Inflammatory macrophage (primary cell): ENCODE results near the gene UHRF2.
"Not testable (repeated sequence)": the region's sequence is repeated elsewhere in the genome, so short reads cannot be mapped to it uniquely, and the experiment has no call there.

Source experiments
- DNase-seq, 2 donors: peaks; one replicate each; pipeline ENCODE4 v3.0.0-alpha.2; 2020 to 2022
- total RNA-seq, 18 experiments: gene quantifications; one replicate each; lab custom pipeline; 2026; ENCODE audit warnings: mixed read lengths in 6 of 18, inconsistent platforms in 2 of 18; lab: John Stamatoyannopoulos, UW

The UHRF2 gene, protein sequence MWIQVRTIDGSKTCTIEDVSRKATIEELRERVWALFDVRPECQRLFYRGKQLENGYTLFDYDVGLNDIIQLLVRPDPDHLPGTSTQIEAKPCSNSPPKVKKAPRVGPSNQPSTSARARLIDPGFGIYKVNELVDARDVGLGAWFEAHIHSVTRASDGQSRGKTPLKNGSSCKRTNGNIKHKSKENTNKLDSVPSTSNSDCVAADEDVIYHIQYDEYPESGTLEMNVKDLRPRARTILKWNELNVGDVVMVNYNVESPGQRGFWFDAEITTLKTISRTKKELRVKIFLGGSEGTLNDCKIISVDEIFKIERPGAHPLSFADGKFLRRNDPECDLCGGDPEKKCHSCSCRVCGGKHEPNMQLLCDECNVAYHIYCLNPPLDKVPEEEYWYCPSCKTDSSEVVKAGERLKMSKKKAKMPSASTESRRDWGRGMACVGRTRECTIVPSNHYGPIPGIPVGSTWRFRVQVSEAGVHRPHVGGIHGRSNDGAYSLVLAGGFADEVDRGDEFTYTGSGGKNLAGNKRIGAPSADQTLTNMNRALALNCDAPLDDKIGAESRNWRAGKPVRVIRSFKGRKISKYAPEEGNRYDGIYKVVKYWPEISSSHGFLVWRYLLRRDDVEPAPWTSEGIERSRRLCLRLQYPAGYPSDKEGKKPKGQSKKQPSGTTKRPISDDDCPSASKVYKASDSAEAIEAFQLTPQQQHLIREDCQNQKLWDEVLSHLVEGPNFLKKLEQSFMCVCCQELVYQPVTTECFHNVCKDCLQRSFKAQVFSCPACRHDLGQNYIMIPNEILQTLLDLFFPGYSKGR
- 16.7 to 57.4 (median 28.5) reads per million in 18 experiments for total RNA-seq

DNA sequence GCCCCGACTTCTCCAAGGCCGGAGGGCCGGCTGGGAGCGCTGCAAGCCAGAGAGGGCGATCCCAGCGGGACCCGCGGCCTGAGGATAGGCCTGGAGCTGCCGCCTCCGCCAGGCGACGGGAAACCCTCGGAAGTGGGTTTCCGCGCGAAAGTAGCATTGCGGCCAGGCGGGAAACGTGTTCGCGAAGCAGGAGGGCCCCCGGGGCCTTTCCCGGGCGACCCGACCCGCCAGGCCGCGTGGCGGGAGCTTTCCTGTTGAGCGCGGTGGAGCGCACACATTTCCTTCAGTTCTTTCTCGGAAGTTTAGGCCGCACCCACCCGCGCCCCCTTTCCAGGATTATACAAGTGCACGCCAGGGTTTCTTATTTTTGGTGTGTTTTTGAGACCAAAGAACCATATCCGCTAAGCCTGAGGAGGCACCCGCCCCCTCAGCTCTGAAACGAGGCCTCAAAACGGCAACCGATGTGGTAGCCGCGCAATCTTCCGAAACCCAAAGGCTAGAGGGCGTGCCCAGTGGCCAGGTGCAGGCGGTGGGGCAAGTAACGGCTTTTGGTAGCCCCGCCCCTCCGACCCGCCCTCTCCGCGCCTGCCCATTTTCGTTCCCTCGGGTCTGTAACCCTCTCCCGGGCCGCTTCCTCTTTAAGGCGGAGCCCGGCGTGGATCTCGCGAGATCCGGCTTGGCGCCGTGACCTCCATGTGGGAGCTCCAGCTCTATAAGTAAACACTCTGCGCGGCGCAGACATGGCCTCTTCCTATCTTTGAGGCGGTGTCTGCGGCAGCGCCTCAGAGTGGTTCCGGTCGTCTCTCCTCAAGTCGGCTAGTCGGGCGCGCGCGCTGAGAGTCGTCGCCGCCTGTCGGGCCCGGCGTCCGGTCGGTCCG is at the start of gene UHRF2:
TSS of gene UHRF2 (plus strand) at position 713 of the 878 bp plus-strand sequence. CDS start 292 bp downstream, outside the sequence.
- DNase-seq = peak; percentile 99

DNA sequence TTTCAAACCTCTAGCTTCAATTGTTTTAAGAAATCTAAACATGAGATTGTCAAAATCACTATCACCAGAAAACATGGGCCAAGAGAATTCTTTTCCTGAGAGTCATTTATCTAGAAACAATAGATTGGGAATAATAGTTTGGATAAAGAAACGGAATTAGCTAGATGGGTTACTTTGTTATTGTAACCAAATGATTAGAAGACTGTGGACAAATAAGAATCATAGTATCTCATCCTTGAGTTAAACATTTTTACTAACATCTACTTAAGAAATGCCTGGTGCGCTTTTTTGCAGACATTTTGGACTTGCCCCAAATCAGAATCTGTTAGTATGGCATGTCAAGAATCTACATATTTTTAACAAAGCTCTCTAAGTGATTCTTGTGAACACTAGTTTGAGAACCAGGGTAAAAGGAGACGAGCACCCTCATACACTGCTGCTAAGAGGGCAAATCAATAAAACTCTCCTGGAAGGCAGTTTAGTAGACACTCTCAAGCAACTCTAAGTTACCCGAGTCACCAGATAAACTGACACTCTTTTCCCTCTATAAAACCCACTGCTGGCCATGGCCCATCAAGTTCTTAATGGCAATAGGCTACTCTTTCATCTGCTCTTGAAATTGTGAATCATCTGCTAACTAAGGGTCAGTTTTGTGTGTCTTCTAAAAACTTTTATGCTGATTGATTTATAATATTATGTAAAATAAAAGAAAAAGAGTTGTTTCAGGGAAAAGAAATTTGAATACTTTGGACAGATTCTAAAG is 45.7 kb upstream of the UHRF2 start:
- DNase-seq = no peak

DNA sequence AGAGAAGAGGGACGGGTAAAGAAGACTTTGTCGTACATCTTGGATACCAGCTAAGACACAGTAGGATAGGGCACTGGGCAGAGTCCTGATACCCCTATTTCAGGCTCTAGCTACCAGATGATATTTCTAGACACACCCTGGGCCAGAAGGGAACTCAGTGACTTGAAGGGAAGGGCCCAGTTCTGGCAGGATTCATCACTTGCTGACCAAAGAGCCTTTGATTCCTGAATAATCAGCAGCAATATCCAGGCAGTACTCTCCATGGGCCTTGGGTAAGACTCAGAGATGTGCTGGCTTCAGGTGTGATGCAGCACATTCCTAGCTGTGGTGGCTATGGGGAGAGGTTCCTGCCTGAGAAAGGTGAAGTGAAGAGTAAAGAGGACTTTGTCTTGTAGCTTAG is 44.2 kb upstream of the UHRF2 start:
- DNase-seq = no peak

DNA sequence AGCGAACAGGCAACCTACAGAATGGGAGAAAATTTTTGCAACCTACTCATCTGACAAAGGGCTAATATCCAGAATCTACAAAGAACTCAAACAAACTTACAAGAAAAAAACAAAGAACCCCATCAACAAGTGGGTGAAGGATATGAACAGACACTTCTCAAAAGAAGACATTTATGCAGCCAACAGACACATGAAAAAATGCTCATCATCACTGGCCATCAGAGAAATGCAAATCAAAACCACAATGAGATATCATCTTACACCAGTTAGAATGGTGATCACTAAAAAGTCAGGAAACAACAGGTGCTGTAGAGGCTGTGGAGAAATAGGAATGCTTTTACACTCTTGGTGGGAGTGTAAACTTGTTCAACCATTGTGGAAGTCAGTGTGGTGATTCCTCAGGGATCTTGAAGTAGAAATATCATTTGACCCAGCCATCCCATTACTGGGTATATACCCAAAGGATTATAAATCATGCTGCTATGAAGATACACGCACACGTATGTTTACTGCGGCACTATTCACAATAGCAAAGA is 31.5 kb upstream of the UHRF2 start:
- DNase-seq = not testable (repeated sequence)

DNA sequence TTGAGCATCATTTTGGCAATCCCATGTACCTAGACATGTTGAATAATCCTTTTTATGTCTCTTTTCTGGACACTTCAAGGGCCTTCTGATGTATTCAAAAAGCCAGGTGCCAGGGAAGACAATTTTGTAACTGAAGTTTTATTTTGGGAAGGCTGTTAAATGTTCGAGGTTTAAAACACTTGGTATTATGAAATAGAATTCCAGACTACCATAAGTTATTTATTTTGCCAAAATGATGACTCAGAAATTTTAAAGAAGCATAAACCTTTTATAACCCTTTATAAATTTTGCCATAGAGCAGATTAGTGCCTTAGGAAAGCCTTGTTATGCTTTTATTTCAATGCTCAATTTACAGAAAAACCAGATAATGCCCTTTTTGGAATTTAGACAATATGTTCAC is 30.3 kb upstream of the UHRF2 start:
- DNase-seq = no peak

DNA sequence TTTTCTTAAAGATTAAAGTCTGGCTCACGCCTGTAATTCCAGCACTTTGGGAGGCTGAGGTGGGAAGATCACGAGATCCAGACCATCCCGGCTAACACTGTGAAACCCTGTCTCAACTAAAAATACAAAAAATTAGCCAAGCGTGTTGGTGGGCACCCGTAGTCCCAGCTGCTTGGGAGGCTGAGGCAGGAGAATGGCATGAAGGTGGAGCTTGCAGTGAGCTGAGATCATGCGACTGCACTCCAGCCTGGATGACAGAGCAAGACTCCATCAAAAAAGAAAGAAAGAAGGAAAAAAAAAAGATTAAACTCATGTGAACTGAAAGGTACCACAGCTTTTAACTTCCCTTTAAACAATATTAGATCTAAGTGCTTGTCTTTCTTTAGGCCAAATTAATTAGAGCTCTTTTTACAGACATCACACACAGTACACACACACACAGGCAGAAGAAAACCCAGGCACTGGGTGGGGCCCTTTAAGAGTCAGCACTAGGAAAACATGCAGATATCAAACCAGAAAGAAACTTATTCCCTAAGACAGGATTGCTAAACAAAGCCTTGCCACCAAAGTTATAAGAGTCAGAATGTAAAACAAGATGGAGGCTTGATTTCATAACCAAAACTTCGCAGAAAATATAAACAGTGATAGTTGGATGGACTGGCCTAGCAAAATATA is 29.3 kb upstream of the UHRF2 start:
- DNase-seq = no peak

DNA sequence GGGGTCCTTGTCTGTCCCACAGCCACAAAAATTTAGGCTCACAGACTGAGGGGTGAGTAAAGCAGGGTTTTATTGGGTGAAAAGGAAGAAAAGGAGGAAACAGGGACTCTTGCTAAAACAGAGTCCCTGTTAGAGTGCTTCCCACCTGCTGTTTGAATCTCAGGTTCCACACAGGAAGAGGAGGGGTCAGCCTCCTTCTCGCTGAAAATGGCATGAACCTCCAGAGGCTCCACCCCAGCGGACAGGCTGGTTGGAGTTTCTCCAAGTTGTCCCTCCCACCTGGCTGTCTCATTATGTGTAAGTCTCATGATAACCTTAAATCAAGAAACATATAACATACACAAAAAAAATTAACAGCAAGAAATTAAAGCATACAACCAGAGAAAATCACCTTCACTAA is 28.3 kb upstream of the UHRF2 start:
- DNase-seq = no peak

DNA sequence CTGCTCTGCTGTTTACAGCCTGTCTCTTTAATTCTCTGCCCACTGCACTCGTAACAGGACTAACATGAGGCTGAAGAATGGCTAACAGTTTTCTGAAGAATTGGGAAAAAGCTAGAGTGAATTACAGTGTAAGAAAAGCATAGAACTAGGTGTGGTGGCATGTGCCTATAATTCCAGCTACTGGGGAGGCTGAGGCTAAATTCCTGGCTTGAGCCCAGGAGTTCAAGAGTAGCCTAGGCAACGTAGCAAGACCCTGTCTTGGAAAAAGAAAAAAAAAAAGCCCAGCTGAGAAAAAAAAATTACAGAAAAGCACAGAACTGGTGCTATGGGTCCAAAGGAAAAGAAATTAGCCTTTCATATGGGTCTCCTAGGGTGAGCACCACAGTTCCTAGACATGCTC is 13.9 kb upstream of the UHRF2 start:
- no peak for DNase-seq

DNA sequence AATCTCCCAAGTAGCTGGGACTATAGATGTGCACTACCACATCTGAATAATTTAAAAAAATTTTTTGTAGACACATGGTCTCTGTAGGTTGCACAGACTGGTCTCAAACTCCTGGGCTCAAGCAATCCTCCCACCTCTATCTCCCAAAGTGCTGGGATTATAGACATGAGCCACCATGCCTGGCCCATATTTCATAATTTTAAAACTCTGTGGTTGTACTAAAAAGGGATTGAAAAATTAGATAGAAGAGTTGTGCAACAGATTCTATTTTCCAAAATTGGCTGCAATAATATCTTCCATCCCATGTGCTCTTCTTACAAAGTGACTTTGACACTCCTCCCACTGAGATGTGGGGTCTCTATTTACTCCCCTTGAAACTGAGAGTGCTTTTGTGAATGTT is 7.6 kb upstream of the UHRF2 start:
- no peak for DNase-seq

DNA sequence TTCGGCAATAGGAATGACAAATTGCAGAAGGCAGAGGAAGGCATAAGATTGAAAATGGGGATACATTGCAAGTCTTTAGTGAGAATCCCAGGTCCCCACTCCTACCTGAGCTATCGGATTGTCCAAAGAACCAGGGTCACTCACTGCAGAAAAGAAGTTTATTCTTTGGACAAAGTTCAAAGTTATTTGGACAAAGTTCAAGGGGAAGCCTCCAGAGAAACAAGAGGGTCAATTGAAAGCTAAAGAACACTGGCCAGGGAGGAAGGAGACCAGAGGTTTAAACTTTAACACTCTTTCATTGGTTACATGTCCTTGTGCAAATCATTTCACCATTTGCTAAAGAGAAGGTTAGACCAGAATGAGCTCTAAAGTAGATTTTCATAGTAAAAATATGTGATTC is 5.2 kb upstream of the UHRF2 start:
- DNase-seq = no peak

DNA sequence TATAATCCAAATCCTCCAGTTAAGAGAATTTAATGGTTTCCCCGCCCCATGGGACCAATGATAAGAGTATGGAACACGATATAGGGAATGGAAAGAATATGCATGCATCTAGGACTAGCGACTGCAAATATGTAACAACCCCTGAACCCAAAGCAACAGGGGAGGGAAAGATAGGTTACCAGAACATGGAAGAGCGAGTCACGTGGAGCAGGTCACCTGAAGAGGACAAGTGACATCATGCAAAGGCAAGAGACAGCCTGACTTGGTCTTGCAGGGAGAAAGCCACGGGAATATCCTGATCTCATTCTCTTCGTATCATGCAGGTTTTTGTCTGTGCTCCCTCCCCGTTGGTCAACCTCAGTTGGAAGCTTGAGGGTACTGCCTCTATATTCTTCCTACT is 4.7 kb upstream of the UHRF2 start:
- no peak for DNase-seq

DNA sequence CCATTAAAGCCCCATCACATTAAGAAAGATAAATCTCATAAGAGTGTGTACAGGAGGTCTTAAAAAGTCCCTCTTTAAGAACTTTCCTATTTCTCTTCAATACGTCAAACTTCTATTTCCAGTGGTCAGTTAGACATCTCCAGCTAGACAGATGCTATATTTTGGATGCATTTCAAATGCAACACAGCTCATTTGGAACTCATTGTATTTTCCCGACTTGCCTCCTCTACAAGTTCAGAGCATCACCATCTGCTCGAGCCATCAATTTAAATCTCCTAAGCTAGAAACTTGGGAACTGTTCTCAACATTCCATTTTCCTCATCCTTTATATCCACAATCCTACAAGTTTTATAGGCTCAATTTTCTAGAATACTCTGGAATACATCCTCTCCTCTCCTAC is 3.2 kb upstream of the UHRF2 start:
- no peak for DNase-seq

DNA sequence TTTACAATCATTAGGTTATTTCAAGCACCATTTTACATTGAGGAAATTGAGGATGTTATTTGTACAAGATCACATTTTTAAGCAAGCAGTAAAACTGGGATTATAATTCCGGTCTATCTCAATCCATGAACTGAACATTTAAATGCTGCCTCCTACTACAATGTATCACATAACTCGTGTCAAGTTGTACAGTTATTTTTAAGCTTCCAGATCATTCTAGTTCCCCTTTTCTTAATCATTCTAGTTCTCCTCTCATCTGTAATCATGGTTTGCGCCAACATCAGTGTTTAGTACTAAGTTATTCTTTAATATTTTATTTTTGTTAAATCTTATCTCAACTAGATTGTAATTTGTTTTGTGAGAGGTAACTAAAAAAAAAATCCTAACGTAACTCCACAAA is 2.4 kb upstream of the UHRF2 start:
- DNase-seq = peak; percentile 23 to 53

DNA sequence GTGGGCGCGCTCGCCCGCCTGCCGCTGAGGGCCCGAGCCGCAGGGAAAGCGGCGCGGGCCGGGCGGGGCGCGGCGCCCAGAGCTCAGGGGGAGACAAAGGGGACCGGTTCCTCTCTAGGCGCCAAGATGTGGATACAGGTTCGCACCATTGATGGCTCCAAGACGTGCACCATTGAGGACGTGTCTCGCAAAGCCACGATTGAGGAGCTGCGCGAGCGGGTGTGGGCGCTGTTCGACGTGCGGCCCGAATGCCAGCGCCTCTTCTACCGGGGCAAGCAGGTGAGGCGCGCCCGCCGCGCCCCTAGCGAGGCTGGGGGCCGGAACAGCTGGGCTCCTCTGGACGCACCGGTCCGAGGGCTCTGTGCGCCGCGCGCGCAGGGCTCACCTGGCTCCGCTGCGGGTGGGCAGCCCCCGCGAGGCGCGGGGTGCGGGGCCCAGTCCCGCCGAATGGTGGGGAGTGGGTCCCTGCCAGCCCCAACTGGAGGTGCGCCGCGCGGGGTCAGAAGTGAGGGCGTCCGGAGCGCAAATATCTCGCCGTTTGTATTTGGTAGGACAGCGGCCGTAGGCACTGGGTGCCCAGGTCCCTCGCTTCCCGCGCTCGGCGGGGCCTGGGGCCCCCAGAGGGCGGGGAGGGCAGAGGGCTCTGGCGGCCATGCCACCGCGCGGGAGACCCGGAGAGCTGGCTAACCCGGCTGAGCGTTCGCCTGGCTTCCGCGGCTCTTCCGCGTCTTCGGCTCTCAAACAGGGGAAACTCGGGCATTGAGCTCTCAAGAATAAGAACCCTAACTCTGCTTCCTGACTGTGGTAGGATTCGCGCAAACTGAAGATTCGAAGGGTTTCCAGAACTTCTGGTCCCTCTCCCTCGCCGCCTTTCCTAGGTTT is 607 bp downstream of the UHRF2 start:
- peak in 1 of 2 donors; percentile 51 for DNase-seq

DNA sequence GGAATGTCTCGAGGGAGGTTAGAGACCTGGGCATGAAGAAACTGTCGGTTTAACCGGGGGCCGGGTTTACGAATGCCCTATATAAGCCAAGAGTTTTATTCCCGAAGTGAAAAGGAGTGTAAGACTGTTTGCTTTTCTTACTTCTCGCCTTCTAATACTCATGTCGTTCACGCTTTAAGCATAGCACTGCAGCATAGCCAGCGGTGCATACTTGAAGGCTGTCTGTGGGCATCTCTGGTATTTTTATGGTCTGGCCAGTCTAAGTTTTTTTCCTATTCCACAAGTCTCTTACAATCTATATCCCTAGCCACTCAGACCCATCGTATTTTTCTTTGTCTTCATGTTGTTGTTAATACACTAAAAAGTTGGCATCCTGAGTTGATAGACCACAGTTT is 1.2 kb downstream of the UHRF2 start:
- DNase-seq = no peak

DNA sequence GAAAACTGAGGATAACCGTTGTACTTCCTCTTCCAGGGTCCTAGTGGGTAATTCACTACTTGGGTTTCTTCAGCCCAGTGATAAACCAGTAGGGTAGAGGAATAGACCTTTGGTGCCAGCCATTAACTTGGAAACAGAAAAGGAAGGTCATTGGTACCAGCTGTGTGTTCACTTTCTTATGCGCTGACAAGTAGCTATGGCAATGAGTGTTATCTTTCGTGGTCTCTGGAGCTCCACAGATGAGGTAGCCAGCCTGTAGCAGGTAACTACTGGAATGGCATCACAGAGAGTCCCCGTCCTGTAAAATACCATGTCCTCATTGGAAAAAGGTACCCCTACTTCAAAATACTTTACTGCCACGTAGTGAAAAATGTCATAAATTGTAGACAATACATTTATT is 2.3 kb downstream of the UHRF2 start:
- DNase-seq = no peak

DNA sequence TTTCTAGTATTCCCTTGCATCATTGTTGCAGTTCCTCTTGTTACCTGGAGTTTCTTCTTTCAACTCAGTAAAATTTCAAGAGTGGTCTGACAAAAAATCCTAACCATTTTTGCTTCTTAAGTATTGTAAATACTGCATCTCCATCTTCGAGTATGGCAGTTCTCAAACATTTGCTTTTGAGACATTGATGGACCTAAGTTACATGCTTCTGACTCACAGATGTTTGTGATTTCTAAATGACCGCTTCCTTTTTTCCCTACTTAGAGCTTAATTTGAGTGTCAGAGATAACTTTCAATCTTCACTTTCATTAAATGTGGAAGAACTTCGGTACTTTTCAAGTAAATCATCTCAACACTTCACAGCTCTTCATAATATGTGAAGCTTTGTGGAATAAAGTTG is 4.2 kb downstream of the UHRF2 start:
- peak; percentile 40 to 48 for DNase-seq

DNA sequence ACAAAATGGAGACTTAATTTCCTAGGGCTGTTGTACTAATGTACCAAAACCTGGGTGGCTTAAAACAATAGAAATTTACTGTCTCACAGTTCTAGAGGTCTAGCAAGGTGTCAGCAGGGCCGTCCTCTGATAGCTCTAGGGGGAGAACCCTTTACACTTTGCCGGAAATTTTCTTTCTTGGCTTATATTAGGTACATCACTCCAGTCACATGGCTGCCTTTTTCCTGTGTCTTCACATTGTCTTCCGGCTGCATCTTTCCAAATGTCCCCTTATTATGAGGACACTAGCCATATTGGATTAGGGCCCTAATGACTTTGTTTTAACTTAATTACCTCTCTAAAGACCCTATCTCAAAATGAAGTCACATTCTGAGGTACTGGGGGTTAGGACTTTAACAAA is 5.8 kb downstream of the UHRF2 start:
- DNase-seq = no peak

DNA sequence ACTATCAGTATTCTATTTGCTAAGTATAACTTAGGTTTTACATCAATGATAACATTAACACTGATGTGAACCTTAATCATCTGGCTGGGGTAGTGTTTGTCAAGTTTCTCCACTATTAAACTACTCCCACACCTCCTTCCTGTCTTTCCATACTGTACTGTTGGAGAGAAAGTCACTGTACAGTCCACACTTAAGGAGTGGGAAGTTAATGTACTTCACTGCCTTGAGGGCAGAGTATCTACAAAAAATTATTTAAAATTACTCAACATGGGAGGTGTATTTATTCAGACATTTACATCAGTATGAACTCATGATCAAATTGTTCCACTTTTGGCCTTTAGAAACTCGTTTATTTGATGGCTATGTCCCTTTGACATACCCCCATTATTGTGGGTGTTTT is 11.9 kb downstream of the UHRF2 start:
- no peak for DNase-seq

DNA sequence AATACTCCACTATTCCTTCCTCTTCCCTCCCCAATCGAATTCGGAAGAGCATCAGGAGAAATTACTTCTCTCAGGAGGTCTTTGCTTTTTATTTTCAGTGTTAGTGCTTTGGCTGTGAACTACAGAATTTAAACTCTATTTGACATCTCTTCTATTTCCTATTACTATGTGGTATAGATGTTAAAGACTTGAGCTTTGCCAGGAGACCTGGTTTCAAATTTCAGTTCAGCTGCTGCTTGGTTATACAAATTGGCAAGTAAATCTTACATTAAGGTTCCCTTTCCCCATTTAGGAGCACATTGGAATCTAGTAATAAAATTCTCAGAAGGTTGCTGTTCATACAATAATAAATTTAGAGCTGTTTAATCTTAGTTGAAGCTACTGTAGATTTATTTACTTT is 13.1 kb downstream of the UHRF2 start:
- DNase-seq = no peak
